ENCODE measurements around the gene TMTC1. TPM values are rescaled to one million over a fixed set of nuclear protein-coding genes. Genes with fewer than 3 reads are reported as not detected.

TMTC1 gene
- total and polyA plus RNA-seq, 7 donors, result 15.8 to 45.8 (median 30.4) TPM

GRCh38 chr12:29528161-29528560, 255.6 kb downstream of the TMTC1 start:
- 32 to 40% (median 35%) methylated on average over 4 of the region's 4 CpGs for WGBS, 3 donors
- ATAC-seq (peak in 3 of 4 donors; percentile 59 to 75 (median 69)), DNase-seq (no peak)
- TF ChIP-seq CTCF (IDR thresholded peaks at IDR 0.05), result no peak
- no peaks in the 10 kb centered on the region for H3K9me3 ChIP-seq
- no peaks in the 10 kb centered on the region for H3K36me3 ChIP-seq (ENCODE audit: insufficient read depth in 1 of 2, low read depth in 1 of 2)
- H3K4me1 ChIP-seq, result peaks cover 17% of the 10 kb centered on the region
- intact Hi-C loops (cut with DNase I), result loop anchor here in 1 of 2 donors (10.0 kb wide), 1 partner anchor 357 kb away; no protein-coding TSS in a partner anchor
- H3K27me3 ChIP-seq (ENCODE audit: insufficient read depth in 3 of 3, low read length in 2 of 3), result no peaks in the 10 kb centered on the region
- peak overlapping the region; percentile 11 for H3K27ac ChIP-seq
- no peak overlapping the region for H3K4me3 ChIP-seq

- peaks cover 2 to 26% of the 10 kb centered on the region in 2 donors for H3K36me3 ChIP-seq (ENCODE audit: insufficient read depth in 1 of 2, low read depth in 1 of 2)
- peak overlapping the region; percentile 14 for H3K27ac ChIP-seq
- ATAC-seq (no peak), DNase-seq (no peak)
- peaks cover 13% of the 10 kb centered on the region for H3K4me1 ChIP-seq
- H3K27me3 ChIP-seq (ENCODE audit: insufficient read depth in 3 of 3, low read length in 2 of 3), result no peaks in the 10 kb centered on the region
- intact Hi-C loops (cut with DNase I), result loop anchor here (2.0 to 10.0 kb wide), 2 partner anchors 363 to 761 kb away; no protein-coding TSS in a partner anchor
- no peak overlapping the region for H3K4me3 ChIP-seq
- H3K9me3 ChIP-seq, result no peaks in the 10 kb centered on the region
- WGBS, 3 donors, result 26 to 43% (median 32%) methylated on average over 2 of the region's 2 CpGs
- no peak for TF ChIP-seq CTCF (IDR thresholded peaks at IDR 0.05)
Measured at GRCh38 chr12:29521951-29522350, 261.8 kb downstream of the TMTC1 start.

- intact Hi-C loops (cut with DNase I), result loop anchor here (2.0 to 10.0 kb wide), 2 partner anchors 365 to 763 kb away; no protein-coding TSS in a partner anchor
- Histone ChIP-seq H3K36me3 (ENCODE audit: insufficient read depth in 1 of 2, low read depth in 1 of 2) (peaks cover 2 to 49% of the 10 kb centered on the region in 2 donors), H3K9me3 (no peaks in the 10 kb centered on the region), H3K27ac (no peak overlapping the region), H3K4me3 (no peak overlapping the region), H3K27me3 (ENCODE audit: insufficient read depth in 3 of 3, low read length in 2 of 3) (no peaks in the 10 kb centered on the region), H3K4me1 (peaks cover 13% of the 10 kb centered on the region)
- no peak for DNase-seq
- ATAC-seq, result peak in 1 of 4 donors; percentile 55
- peak; percentile 70 for TF ChIP-seq CTCF (IDR thresholded peaks at IDR 0.05)
Measured at GRCh38 chr12:29519585-29520182, 264.1 kb downstream of the TMTC1 start.

- WGBS, 3 donors, result 84 to 96% (median 89%) methylated on average over 2 of the region's 2 CpGs
- H3K27me3 ChIP-seq (ENCODE audit: insufficient read depth in 3 of 3, low read length in 2 of 3), result no peaks in the 10 kb centered on the region
- intact Hi-C loops (cut with DNase I), result no loop called here
- H3K9me3 ChIP-seq, result no peaks in the 10 kb centered on the region
- peaks cover 13% of the 10 kb centered on the region for H3K4me1 ChIP-seq
- DNase-seq, result no peak
- ATAC-seq, result no peak
- no peak for TF ChIP-seq CTCF (IDR thresholded peaks at IDR 0.05)
- H3K27ac ChIP-seq, result no peak overlapping the region
- H3K36me3 ChIP-seq (ENCODE audit: insufficient read depth in 1 of 2, low read depth in 1 of 2), result peaks cover 2 to 62% of the 10 kb centered on the region in 2 donors
- no peak overlapping the region for H3K4me3 ChIP-seq
Measured at GRCh38 chr12:29518407-29518806, 265.3 kb downstream of the TMTC1 start.

GRCh38 chr12:29517264-29517663, 266.5 kb downstream of the TMTC1 start:
- ATAC-seq (no peak), DNase-seq (no peak)
- H3K4me1 ChIP-seq, result peaks cover 7% of the 10 kb centered on the region
- H3K4me3 ChIP-seq, result no peak overlapping the region
- no peaks in the 10 kb centered on the region for H3K27me3 ChIP-seq (ENCODE audit: insufficient read depth in 3 of 3, low read length in 2 of 3)
- intact Hi-C loops (cut with DNase I), result no loop called here
- H3K36me3 ChIP-seq (ENCODE audit: insufficient read depth in 1 of 2, low read depth in 1 of 2), result peaks cover 2 to 73% of the 10 kb centered on the region in 2 donors
- 91 to 95% (median 95%) methylated on average over 7 of the region's 7 CpGs for WGBS, 3 donors
- H3K27ac ChIP-seq, result no peak overlapping the region
- H3K9me3 ChIP-seq, result no peaks in the 10 kb centered on the region
- TF ChIP-seq CTCF (IDR thresholded peaks at IDR 0.05), result no peak

All from psoas muscle (tissue), 8 donors.